IMR-90 (cell line): ENCODE results near the gene HRNR. TPM values are rescaled to one million over a fixed set of nuclear protein-coding genes. Genes with fewer than 3 reads are reported as not detected.
A peak's percentile ranks its signal among the peaks of the same experiment; 100 is the strongest.

Experiments
- ATAC-seq: fragments of 200-7000 bp; cut with Tn5 transposase; 2 replicates; pipeline ENCODE4 v1.9.1; 2020; ENCODE audit warnings: low read depth, mild to moderate bottlenecking, moderate library complexity
- BruUV-seq: library from RNA; stranded (reverse); fragments of 400-500 nt; replicated peaks from 2 replicates; lab custom pipeline; 2021; lab: Mats Ljungman, UMichigan
- CTCF ChIA-PET: fragments of 300-600 bp; formaldehyde crosslinking; extraction: SDS; loops from one replicate; lab custom pipeline; 2021; ENCODE audit warnings: antibody characterized with exemption; lab: Yijun Ruan, JAX
- POLR2A ChIA-PET: fragments of 300-600 bp; sonication (Branson Sonifier 250); formaldehyde crosslinking; loops from one replicate; lab custom pipeline; 2022; ENCODE audit warnings: antibody characterized with exemption; ENCODE audit not compliant: unreplicated experiment; lab: Charles Lee
- DNase-seq: peaks from one replicate; pipeline ENCODE4 v3.0.0; 2013
- H2AFZ ChIP-seq: replicated peaks from 2 replicates; pipeline ENCODE3; 2013; ENCODE audit warnings: low read length, mild to moderate bottlenecking; ENCODE audit not compliant: poor library complexity
- H2AK5ac ChIP-seq: 2 replicates; pipeline ENCODE4 v1.6.1; 2013; ENCODE audit warnings: low read depth, low read length, inconsistent platforms
- H2AK9ac ChIP-seq: replicated peaks from 2 replicates; pipeline ENCODE3; 2013; ENCODE audit warnings: mild to moderate bottlenecking, low read depth, low read length, moderate library complexity; ENCODE audit not compliant: poor library complexity
- H2BK120ac ChIP-seq: 2 replicates; pipeline ENCODE4 v1.6.1; 2013; ENCODE audit warnings: low read depth, low read length, inconsistent platforms
- H2BK15ac ChIP-seq: 3 replicates; pipeline ENCODE4 v1.6.1; 2013; ENCODE audit warnings: low read depth, low read length, inconsistent platforms
- H2BK20ac ChIP-seq: 2 replicates; pipeline ENCODE4 v1.6.1; 2013; ENCODE audit warnings: low read depth, mild to moderate bottlenecking, inconsistent platforms, low read length, moderate library complexity
- H2BK5ac ChIP-seq: 2 replicates; pipeline ENCODE4 v1.6.1; 2013; ENCODE audit warnings: mild to moderate bottlenecking, low read depth, low read length, inconsistent platforms; ENCODE audit not compliant: poor library complexity, severe bottlenecking
- H3K14ac ChIP-seq: replicated peaks from 2 replicates; pipeline ENCODE4 v1.6.1; 2013; ENCODE audit warnings: low read depth, low read length, inconsistent platforms
- H3K18ac ChIP-seq: 2 replicates; pipeline ENCODE4 v1.6.1; 2013; ENCODE audit warnings: low read depth, low read length, control low read depth
- H3K23ac ChIP-seq: 2 replicates; pipeline ENCODE4 v1.6.1; 2013; ENCODE audit warnings: low read depth, low read length, inconsistent platforms
- H3K27ac ChIP-seq: 2 replicates; pipeline ENCODE4 v1.5.1; 2013; ENCODE audit warnings: mild to moderate bottlenecking, control low read depth, low read length; ENCODE audit not compliant: insufficient read depth
- H3K27me3 ChIP-seq: 2 replicates; pipeline ENCODE4 v1.6.1; 2013; ENCODE audit warnings: low read length; ENCODE audit not compliant: control insufficient read depth, insufficient read depth
- H3K36me3 ChIP-seq: 2 replicates; pipeline ENCODE4 v1.6.1; 2013; ENCODE audit warnings: low read length, mixed read lengths; ENCODE audit not compliant: control insufficient read depth, insufficient read depth
- H3K4ac ChIP-seq: 2 replicates; pipeline ENCODE4 v1.6.1; 2013; ENCODE audit warnings: low read depth, low read length, inconsistent platforms
- H3K4me1 ChIP-seq: 2 replicates; pipeline ENCODE4 v1.6.1; 2013; ENCODE audit warnings: low read length, mixed read lengths; ENCODE audit not compliant: control insufficient read depth, insufficient read depth
- H3K4me2 ChIP-seq: 2 replicates; pipeline ENCODE4 v1.6.1; 2013; ENCODE audit warnings: low read depth, mild to moderate bottlenecking, control low read depth, low read length, moderate library complexity
- H3K4me3 ChIP-seq: 2 replicates; pipeline ENCODE4 v1.5.1; 2013; ENCODE audit warnings: low read depth, mild to moderate bottlenecking, control low read depth, low read length, moderate library complexity; ENCODE audit not compliant: insufficient read depth
- H3K56ac ChIP-seq: 2 replicates; pipeline ENCODE4 v1.6.1; 2013; ENCODE audit warnings: low read length, inconsistent platforms; ENCODE audit not compliant: insufficient read depth; ENCODE audit errors: extremely low read depth
- H3K79me1 ChIP-seq, 2 experiments: 2 replicates each; pipeline ENCODE4 v1.6.1; 2013; ENCODE audit warnings: low read length in 2 of 2, inconsistent platforms in 1 of 2, low read depth in 1 of 2
- H3K9ac ChIP-seq: 2 replicates; pipeline ENCODE4 v1.6.1; 2013; ENCODE audit warnings: low read depth, low read length, control low read depth
- H3K9me1 ChIP-seq: 2 replicates; pipeline ENCODE4 v1.6.1; 2013; ENCODE audit warnings: low read length, inconsistent platforms; ENCODE audit not compliant: insufficient read depth
- H3K9me3 ChIP-seq: 2 replicates; pipeline ENCODE4 v1.6.1; 2013; ENCODE audit warnings: low read length; ENCODE audit not compliant: control insufficient read depth, insufficient read depth
- H4K20me1 ChIP-seq: 2 replicates; pipeline ENCODE4 v1.6.1; 2013; ENCODE audit warnings: low read length, inconsistent platforms; ENCODE audit not compliant: insufficient read depth
- H4K5ac ChIP-seq: 2 replicates; pipeline ENCODE4 v1.6.1; 2013; ENCODE audit warnings: mild to moderate bottlenecking, low read depth, low read length, control low read depth
- H4K8ac ChIP-seq, 2 experiments: 2 replicates each; pipeline ENCODE4 v1.6.1; 2013; ENCODE audit warnings: low read depth in 2 of 2, low read length in 2 of 2, control low read depth in 1 of 2, inconsistent platforms in 1 of 2
- H4K91ac ChIP-seq: 2 replicates; pipeline ENCODE4 v1.6.1; 2013; ENCODE audit warnings: low read depth, low read length, inconsistent platforms; ENCODE audit not compliant: insufficient read depth
- FOS ChIP-seq: fragments of 150-350 bp; IDR thresholded peaks from 2 replicates; pipeline ENCODE4 v1.6.1; 2016; ENCODE audit warnings: low read depth, low read length
- MAFK ChIP-seq: IDR thresholded peaks from 2 replicates; pipeline ENCODE4 v1.6.1; 2012; ENCODE audit warnings: low read depth, low read length, improper control_type of control experiment
- RCOR1 ChIP-seq: IDR thresholded peaks from 2 replicates; pipeline ENCODE4 v1.6.1; 2012; ENCODE audit warnings: mild to moderate bottlenecking, low read length, improper control_type of control experiment; ENCODE audit not compliant: insufficient replicate concordance
- RFX5 ChIP-seq: IDR thresholded peaks from 2 replicates; pipeline ENCODE4 v1.8.0; 2012; ENCODE audit warnings: low read depth, mild to moderate bottlenecking, low read length, moderate library complexity
- SMC3 ChIP-seq: fragments of 150-350 bp; IDR thresholded peaks from 2 replicates; pipeline ENCODE4 v1.6.1; 2016; ENCODE audit warnings: low read depth, mild to moderate bottlenecking, antibody characterized with exemption, low read length, moderate library complexity
- USF2 ChIP-seq: fragments of 150-350 bp; IDR thresholded peaks from 2 replicates; pipeline ENCODE4 v1.6.1; 2017; ENCODE audit warnings: mild to moderate bottlenecking, antibody characterized with exemption, low read length, low read depth
- WGBS, 2 experiments: methylation state at CpG; one replicate each; pipeline versions ENCODE4 v1.1.5 to v1.1.7; 2013; ENCODE audit warnings: missing lambda C conversion rate in 2 of 2; ENCODE audit not compliant: insufficient read length in 1 of 2; ENCODE audit errors: extremely low coverage in 2 of 2; 5-methylcytosine and 5-hydroxymethylcytosine counted together
- dilution Hi-C: fragments of 300-500 bp; cut with HindIII; formaldehyde crosslinking; loops from one replicate; pipeline ENCODE4 v1.14.3; 2018; ENCODE audit warnings: low sequenced_read_pairs; ENCODE audit not compliant: unreplicated experiment
- in situ Hi-C: fragments of 300-500 bp; cut with MboI; formaldehyde crosslinking; loops from 3 replicates; pipeline ENCODE4 v1.14.3; 2019; ENCODE audit warnings: low sequenced_read_pairs, inconsistent platforms, mixed read lengths
- intact Hi-C: fragments of 100-400 bp; cut with micrococcal nuclease; formaldehyde crosslinking; loops from 2 replicates; pipeline ENCODE4 v1.10.0; 2022
- polyA plus RNA-seq, 3 experiments: library from polyadenylated mRNA; depleted of rRNA; stranded (reverse); fragments of >200 nt; gene quantifications; 2 replicates each; pipeline ENCODE4 v1.2.3, GENCODE V29; 2012; ENCODE audit warnings: low replicate concordance in 1 of 3
- total RNA-seq: library from RNA; depleted of rRNA; stranded (reverse); fragments of >200 nt; gene quantifications from 2 replicates; pipeline ENCODE4 v1.2.3, GENCODE V29; 2012

Gene HRNR
- total and polyA plus RNA-seq, 2 of the 4 experiments (the other 2 are of a cell fraction): under 0.01 TPM; not detected in 1

- Histone ChIP-seq H3K4me3 (no peak overlapping the region), H2BK5ac (no peak overlapping the region), H2AK9ac (no peak overlapping the region), H2BK120ac (no peak overlapping the region), H2AFZ (no peak overlapping the region), H4K20me1 (no peaks in the 10 kb centered on the region), H4K5ac (no peak overlapping the region), H3K56ac (no peak overlapping the region), H3K27me3 (peaks cover 5% of the 10 kb centered on the region; the same call in 1 of the 2 replicates), H2BK20ac (no peak overlapping the region), H3K9ac (no peak overlapping the region), H4K8ac (no peak overlapping the region), H4K91ac (no peak overlapping the region), H3K9me1 (no peaks in the 10 kb centered on the region), H3K4me2 (no peak overlapping the region), H3K4ac (no peak overlapping the region), H3K4me1 (no peaks in the 10 kb centered on the region), H3K79me1 (no peaks in the 10 kb centered on the region), H3K36me3 (no peaks in the 10 kb centered on the region), H2BK15ac (no peak overlapping the region), H3K23ac (no peak overlapping the region), H3K9me3 (no peaks in the 10 kb centered on the region), H3K14ac (no peak overlapping the region), H3K18ac (no peak overlapping the region), H3K27ac (no peak overlapping the region), H2AK5ac (no peak overlapping the region)
- DNase-seq: no peak
- POLR2A ChIA-PET: no interaction called here
- WGBS, 2 experiments: no CpG with 5 or more reads among the region's 4 CpGs
- CTCF ChIA-PET: no interaction called here
- in situ Hi-C loops (no loop called here), intact Hi-C loops (no loop called here), dilution Hi-C loops (no loop called here)
- TF ChIP-seq RCOR1 (no peak), FOS (no peak), RFX5 (no peak), MAFK (peak; percentile 83), SMC3 (no peak), USF2 (no peak)
- ATAC-seq: no peak
- no TSS peak for BruUV-seq
Measured at GRCh38 chr1:152169366-152170025, 54.5 kb downstream of the HRNR start.
